Esophagus muscularis mucosa (tissue), 4 donors: Measurements from ENCODE around the gene QPRT.

ENCODE experiments used
- EP300 ChIP-seq: sonication (generic); formaldehyde crosslinking; IDR thresholded peaks from one replicate; pipeline ENCODE4 v1.6.1; 2017; ENCODE audit warnings: antibody characterized with exemption
- POLR2A ChIP-seq: fragments of 450-650 bp; IDR thresholded peaks from one replicate; pipeline ENCODE4 v1.6.1; 2017; ENCODE audit warnings: antibody characterized with exemption, moderate library complexity, mild to moderate bottlenecking, low read depth
- POLR2AphosphoS5 ChIP-seq, 2 donors: sonication (generic); formaldehyde crosslinking; IDR thresholded peaks; one replicate each; pipeline ENCODE4 v1.6.1; 2017; ENCODE audit warnings: antibody characterized with exemption in 2 of 2
- TF ChIP-seq, protein P1 (sequence below), 3 experiments: fragments of 200-600 bp in 2 of 3; fragments of 450-650 bp in 1 of 3; sonication (generic) in 2 of 3; IDR thresholded peaks; one replicate each; pipeline ENCODE4 v1.5.1; 2017 to 2019; ENCODE audit warnings: antibody characterized with exemption in 3 of 3, mild to moderate bottlenecking in 2 of 3, moderate library complexity in 1 of 3

- TF ChIP-seq POLR2A: no peak
- TF ChIP-seq, protein P1, sequence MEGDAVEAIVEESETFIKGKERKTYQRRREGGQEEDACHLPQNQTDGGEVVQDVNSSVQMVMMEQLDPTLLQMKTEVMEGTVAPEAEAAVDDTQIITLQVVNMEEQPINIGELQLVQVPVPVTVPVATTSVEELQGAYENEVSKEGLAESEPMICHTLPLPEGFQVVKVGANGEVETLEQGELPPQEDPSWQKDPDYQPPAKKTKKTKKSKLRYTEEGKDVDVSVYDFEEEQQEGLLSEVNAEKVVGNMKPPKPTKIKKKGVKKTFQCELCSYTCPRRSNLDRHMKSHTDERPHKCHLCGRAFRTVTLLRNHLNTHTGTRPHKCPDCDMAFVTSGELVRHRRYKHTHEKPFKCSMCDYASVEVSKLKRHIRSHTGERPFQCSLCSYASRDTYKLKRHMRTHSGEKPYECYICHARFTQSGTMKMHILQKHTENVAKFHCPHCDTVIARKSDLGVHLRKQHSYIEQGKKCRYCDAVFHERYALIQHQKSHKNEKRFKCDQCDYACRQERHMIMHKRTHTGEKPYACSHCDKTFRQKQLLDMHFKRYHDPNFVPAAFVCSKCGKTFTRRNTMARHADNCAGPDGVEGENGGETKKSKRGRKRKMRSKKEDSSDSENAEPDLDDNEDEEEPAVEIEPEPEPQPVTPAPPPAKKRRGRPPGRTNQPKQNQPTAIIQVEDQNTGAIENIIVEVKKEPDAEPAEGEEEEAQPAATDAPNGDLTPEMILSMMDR (IDR thresholded peaks at IDR 0.05): no peak
- no peak for TF ChIP-seq POLR2AphosphoS5 (IDR thresholded peaks at IDR 0.05)
- TF ChIP-seq EP300: no peak
Measured at GRCh38 chr16:29708917-29709600, 30.1 kb downstream of the QPRT start.
